HepG2 (cell line): Measurements from ENCODE around the gene KCNJ6. TPM values are rescaled to one million over a fixed set of nuclear protein-coding genes. Genes with fewer than 3 reads are reported as not detected.

Experiments
- ATAC-seq: fragments of 200-7000 bp; cut with Tn5 transposase; 3 replicates; pipeline ENCODE4 v1.9.1; 2020; ENCODE audit warnings: mild to moderate bottlenecking, moderate library complexity
- BruUV-seq: library from RNA; stranded (reverse); fragments of 400-500 nt; replicated peaks from 2 replicates; lab custom pipeline; 2021; lab: Mats Ljungman, UMichigan
- CTCF ChIA-PET: fragments of 300-600 bp; formaldehyde crosslinking; extraction: SDS; loops from one replicate; lab custom pipeline; 2021; ENCODE audit warnings: low total read pairs, inconsistent platforms, low intra/inter-chr PET ratio; lab: Yijun Ruan, JAX
- POLR2A ChIA-PET: fragments of 350-600 bp; sonication (Branson Sonifier 250); formaldehyde crosslinking; loops from one replicate; lab custom pipeline; 2020; ENCODE audit warnings: antibody characterized with exemption, inconsistent platforms; lab: Yijun Ruan, JAX
- DNase-seq: peaks from one replicate; pipeline ENCODE4 v3.0.0-alpha.2; 2015; ENCODE audit warnings: low spot score
- FAIRE-seq: peaks from 3 replicates; lab custom pipeline; 2011; peaks lifted over from hg19 to GRCh38; lab: Jason Lieb, UNC
- H2AFZ ChIP-seq: one replicate; pipeline ENCODE4 v1.6.1; 2011; ENCODE audit warnings: low read length, inconsistent platforms
- H3K27ac ChIP-seq: fragments of 300-600 bp; 3 replicates; pipeline ENCODE4 v1.8.0; 2011; ENCODE audit warnings: mixed run types, mild to moderate bottlenecking, mixed read lengths, low read length, inconsistent platforms; ENCODE audit not compliant: insufficient read depth; ENCODE audit errors: extremely low read length
- H3K27me3 ChIP-seq, 2 experiments: fragments of 200-600 bp in 1 of 2; 2 replicates in 1 of 2; 3 replicates in 1 of 2; pipeline versions ENCODE4 v1.6.0 to v1.8.0; 2011; ENCODE audit warnings: low read length in 2 of 2, mild to moderate bottlenecking in 2 of 2, moderate library complexity in 2 of 2, inconsistent platforms in 1 of 2; ENCODE audit not compliant: insufficient read depth in 2 of 2, control insufficient read depth in 1 of 2
- H3K36me3 ChIP-seq, 2 experiments: fragments of 200-600 bp in 1 of 2; replicated peaks in 1 of 2; 2 replicates in 1 of 2; 3 replicates in 1 of 2; pipeline versions ENCODE4 v1.5.1 to v1.8.0; 2011; ENCODE audit warnings: low read length in 2 of 2, inconsistent platforms in 1 of 2; ENCODE audit not compliant: insufficient read depth in 2 of 2, control insufficient read depth in 1 of 2
- H3K4me1 ChIP-seq: 2 replicates; pipeline ENCODE4 v1.5.1; 2012; ENCODE audit warnings: low read length, inconsistent platforms; ENCODE audit not compliant: insufficient read depth
- H3K4me2 ChIP-seq: 2 replicates; pipeline ENCODE4 v1.6.0; 2011; ENCODE audit warnings: low read depth, low read length, inconsistent platforms
- H3K4me3 ChIP-seq, 3 experiments: fragments of 200-600 bp in 1 of 3; sonication (generic), shearing (Covaris generic) in 1 of 3; replicated peaks in 1 of 3; 2 replicates each; pipeline ENCODE4 v1.5.1; 2011 to 2016; ENCODE audit warnings: low read length in 3 of 3, inconsistent platforms in 2 of 3, low read depth in 2 of 3, mild to moderate bottlenecking in 2 of 3, control low read depth in 1 of 3, mixed read lengths in 1 of 3; ENCODE audit not compliant: insufficient read depth in 1 of 3
- H3K79me2 ChIP-seq: one replicate; pipeline ENCODE4 v1.6.1; 2011; ENCODE audit warnings: low read length, inconsistent platforms; ENCODE audit not compliant: insufficient read depth
- H3K9ac ChIP-seq: 2 replicates; pipeline ENCODE4 v1.6.0; 2011; ENCODE audit warnings: mild to moderate bottlenecking, low read depth, low read length, inconsistent platforms; ENCODE audit not compliant: insufficient read depth
- H3K9me3 ChIP-seq: 2 replicates; pipeline ENCODE4 v1.5.1; 2012; ENCODE audit warnings: mild to moderate bottlenecking, low read length
- H4K20me1 ChIP-seq: 2 replicates; pipeline ENCODE4 v1.6.0; 2011; ENCODE audit warnings: inconsistent platforms, mild to moderate bottlenecking, low read length, moderate library complexity; ENCODE audit not compliant: insufficient read depth
- CREM ChIP-seq, 2 experiments: sonication (generic) in 1 of 2; formaldehyde crosslinking in 1 of 2; IDR thresholded peaks; 2 replicates each; pipeline versions ENCODE4 v1.4.0 to v1.6.1; 2016 to 2020; ENCODE audit warnings: antibody characterized with exemption in 1 of 2, mild to moderate bottlenecking in 1 of 2, missing genetic modification reagents in 1 of 2
- EZH2 ChIP-seq: conservative IDR thresholded peaks from 2 replicates; pipeline ENCODE4 v1.6.1; 2012; ENCODE audit warnings: mild to moderate bottlenecking, low read depth, low read length, moderate library complexity
- FOSL2 ChIP-seq: sonication (generic); formaldehyde crosslinking; IDR thresholded peaks from 2 replicates; pipeline ENCODE4 v1.4.0; 2020; ENCODE audit warnings: missing genetic modification reagents
- KLF11 ChIP-seq: IDR thresholded peaks from 2 replicates; pipeline ENCODE4 v1.6.1; 2016; ENCODE audit warnings: missing compliant biosample characterization
- PHF21A ChIP-seq: sonication (generic); formaldehyde crosslinking; IDR thresholded peaks from 2 replicates; pipeline ENCODE4 v1.5.0; 2020; ENCODE audit warnings: mild to moderate bottlenecking, missing genetic modification reagents
- PLRG1 ChIP-seq: fragments of 450-650 bp; conservative IDR thresholded peaks from 2 replicates; pipeline ENCODE4 v1.6.1; 2016
- POLR2A ChIP-seq, 2 experiments: IDR thresholded peaks; 2 replicates each; pipeline ENCODE4 v1.6.1; 2011; ENCODE audit warnings: low read depth in 2 of 2, low read length in 2 of 2, mild to moderate bottlenecking in 1 of 2, moderate library complexity in 1 of 2; ENCODE audit not compliant: insufficient read depth in 1 of 2
- ZNF441 ChIP-seq: sonication (generic); formaldehyde crosslinking; IDR thresholded peaks from 2 replicates; pipeline ENCODE4 v1.7.0; 2021; ENCODE audit warnings: missing genetic modification reagents, borderline replicate concordance
- ZNF501 ChIP-seq: sonication (generic); formaldehyde crosslinking; IDR thresholded peaks from 2 replicates; pipeline ENCODE4 v1.5.1; 2020; ENCODE audit warnings: mild to moderate bottlenecking, moderate library complexity, missing genetic modification reagents
- ZNF577 ChIP-seq: sonication (generic); formaldehyde crosslinking; IDR thresholded peaks from 2 replicates; pipeline ENCODE4 v1.4.0; 2020; ENCODE audit warnings: mild to moderate bottlenecking, low read depth, missing genetic modification reagents, borderline replicate concordance
- ZNF7 ChIP-seq: IDR thresholded peaks from 2 replicates; pipeline ENCODE4 v1.6.1; 2016; ENCODE audit warnings: missing biosample characterization, missing genetic modification reagents
- ZNF768 ChIP-seq: sonication (generic); formaldehyde crosslinking; IDR thresholded peaks from 2 replicates; pipeline ENCODE4 v1.4.0; 2020; ENCODE audit warnings: missing genetic modification reagents
- in situ Hi-C: cut with HindIII; loops from 2 replicates; pipeline ENCODE4 v1.10.0; 2017; ENCODE audit warnings: low pct_unique_long_range_greater_than_20kb; ENCODE audit not compliant: extremely low pct_ligation_motif_present
- intact Hi-C: fragments of 100-400 bp; cut with micrococcal nuclease; formaldehyde crosslinking; loops from one replicate; pipeline ENCODE4 v1.10.0; 2022; ENCODE audit not compliant: unreplicated experiment
- polyA plus RNA-seq, 8 experiments: library from polyadenylated mRNA; depleted of rRNA in 3 of 8; stranded (reverse) in 7 of 8; unstranded in 1 of 8; fragments of >200 nt; fragmentation: Illumina TruSeq in 4 of 8; extraction: Trizol in 4 of 8; gene quantifications; 2 replicates each; pipeline versions ENCODE4 v1.2.1 to v1.2.3, GENCODE V29; 2011 to 2016; ENCODE audit warnings: low read depth in 4 of 8, missing spikeins in 1 of 8, mixed read lengths in 1 of 8; ENCODE audit not compliant: insufficient read depth in 1 of 8
- total RNA-seq, 5 experiments: library from RNA; depleted of rRNA; stranded (reverse); fragments of >200 nt; fragmentation: Illumina TruSeq; extraction: Trizol; gene quantifications; 2 replicates each; pipeline ENCODE4 v1.2.3, GENCODE V29; 2016; ENCODE audit warnings: low read depth in 1 of 5
- TF ChIP-seq, protein P1 (sequence below): sonication (generic); formaldehyde crosslinking; IDR thresholded peaks from 2 replicates; pipeline ENCODE4 v1.9.0; 2022; ENCODE audit warnings: low read depth, missing genetic modification reagents
- TF ChIP-seq, protein P2 (sequence below): sonication (generic); formaldehyde crosslinking; IDR thresholded peaks from 2 replicates; pipeline ENCODE4 v1.9.0; 2021; ENCODE audit warnings: missing genetic modification reagents, mild to moderate bottlenecking, borderline replicate concordance
- TF ChIP-seq, protein P3 (sequence below): sonication (generic); formaldehyde crosslinking; IDR thresholded peaks from 2 replicates; pipeline ENCODE4 v1.8.0; 2022; ENCODE audit warnings: mild to moderate bottlenecking, missing genetic modification reagents, moderate library complexity
- TF ChIP-seq, protein P4 (sequence below): sonication (generic); formaldehyde crosslinking; IDR thresholded peaks from 2 replicates; pipeline ENCODE4 v1.8.1; 2023; ENCODE audit warnings: mild to moderate bottlenecking, missing genetic modification reagents, borderline replicate concordance
- TF ChIP-seq, protein P5 (sequence below), 2 experiments: IDR thresholded peaks; 2 replicates each; pipeline ENCODE4 v1.6.1; 2011 to 2012; ENCODE audit warnings: low read length in 2 of 2, borderline replicate concordance in 1 of 2, low read depth in 1 of 2, mild to moderate bottlenecking in 1 of 2, moderate library complexity in 1 of 2

The KCNJ6 gene
- total and polyA plus RNA-seq, 2 of the 13 experiments (the other 11 are each of a cell fraction or from before 2014, with no cell fraction given), result not detected

DNA sequence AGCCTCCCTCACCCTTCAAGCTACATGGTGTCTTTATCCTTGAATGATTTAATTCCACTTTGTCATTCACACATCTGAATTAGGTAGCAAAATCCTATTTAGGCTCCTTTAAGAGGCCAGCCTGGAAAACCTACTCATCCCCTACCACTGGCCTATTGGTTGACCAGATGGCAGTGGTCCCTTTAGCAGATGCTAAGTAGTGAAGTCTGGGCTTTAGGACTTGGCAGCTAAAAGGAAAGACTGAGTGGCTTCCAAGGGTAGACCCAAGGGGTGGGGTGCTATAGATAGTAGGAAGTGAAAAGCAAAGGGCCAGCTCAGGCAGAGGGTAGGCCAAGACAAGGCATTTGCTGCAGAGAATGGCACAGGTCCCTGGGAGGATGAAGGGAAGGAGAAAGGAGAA lies 46.6 kb downstream of the KCNJ6 start:
- FAIRE-seq (no peak), DNase-seq (no peak), ATAC-seq (no peak)
- ChIA-PET CTCF (no interaction called here), POLR2A (no interaction called here)
- H3K79me2 ChIP-seq, result no peaks in the 10 kb centered on the region
- no peak overlapping the region for H2AFZ ChIP-seq
- H3K4me2 ChIP-seq, result no peak overlapping the region
- no peaks in the 10 kb centered on the region for H3K36me3 ChIP-seq
- H3K9ac ChIP-seq, result no peak overlapping the region
- intact Hi-C loops, result no loop called here
- in situ Hi-C loops, result no loop called here
- H3K27ac ChIP-seq, result no peak overlapping the region
- H4K20me1 ChIP-seq, result no peaks in the 10 kb centered on the region
- no peaks in the 10 kb centered on the region for H3K9me3 ChIP-seq
- no peak for TF ChIP-seq ZNF441 (CRISPR knock-in tag)
- TF ChIP-seq ZNF577 (CRISPR knock-in tag), result no peak
- no peak for TF ChIP-seq ZNF7 (CRISPR knock-in tag)
- TF ChIP-seq, protein P1, sequence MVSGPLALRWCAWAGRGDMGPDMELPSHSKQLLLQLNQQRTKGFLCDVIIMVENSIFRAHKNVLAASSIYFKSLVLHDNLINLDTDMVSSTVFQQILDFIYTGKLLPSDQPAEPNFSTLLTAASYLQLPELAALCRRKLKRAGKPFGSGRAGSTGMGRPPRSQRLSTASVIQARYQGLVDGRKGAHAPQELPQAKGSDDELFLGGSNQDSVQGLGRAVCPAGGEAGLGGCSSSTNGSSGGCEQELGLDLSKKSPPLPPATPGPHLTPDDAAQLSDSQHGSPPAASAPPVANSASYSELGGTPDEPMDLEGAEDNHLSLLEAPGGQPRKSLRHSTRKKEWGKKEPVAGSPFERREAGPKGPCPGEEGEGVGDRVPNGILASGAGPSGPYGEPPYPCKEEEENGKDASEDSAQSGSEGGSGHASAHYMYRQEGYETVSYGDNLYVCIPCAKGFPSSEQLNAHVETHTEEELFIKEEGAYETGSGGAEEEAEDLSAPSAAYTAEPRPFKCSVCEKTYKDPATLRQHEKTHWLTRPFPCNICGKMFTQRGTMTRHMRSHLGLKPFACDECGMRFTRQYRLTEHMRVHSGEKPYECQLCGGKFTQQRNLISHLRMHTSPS (CRISPR knock-in tag), result no peak
- TF ChIP-seq POLR2A (IDR thresholded peaks at IDR 0.05; ENCODE audit: insufficient read depth in 1 of 2, low read depth in 2 of 2, low read length in 2 of 2), result no peak
- TF ChIP-seq CREM (IDR thresholded peaks at IDR 0.05), result no peak
- TF ChIP-seq CREM (CRISPR knock-in tag; IDR thresholded peaks at IDR 0.05), result no peak
- TF ChIP-seq PHF21A (CRISPR knock-in tag), result no peak
- TF ChIP-seq, protein P2, sequence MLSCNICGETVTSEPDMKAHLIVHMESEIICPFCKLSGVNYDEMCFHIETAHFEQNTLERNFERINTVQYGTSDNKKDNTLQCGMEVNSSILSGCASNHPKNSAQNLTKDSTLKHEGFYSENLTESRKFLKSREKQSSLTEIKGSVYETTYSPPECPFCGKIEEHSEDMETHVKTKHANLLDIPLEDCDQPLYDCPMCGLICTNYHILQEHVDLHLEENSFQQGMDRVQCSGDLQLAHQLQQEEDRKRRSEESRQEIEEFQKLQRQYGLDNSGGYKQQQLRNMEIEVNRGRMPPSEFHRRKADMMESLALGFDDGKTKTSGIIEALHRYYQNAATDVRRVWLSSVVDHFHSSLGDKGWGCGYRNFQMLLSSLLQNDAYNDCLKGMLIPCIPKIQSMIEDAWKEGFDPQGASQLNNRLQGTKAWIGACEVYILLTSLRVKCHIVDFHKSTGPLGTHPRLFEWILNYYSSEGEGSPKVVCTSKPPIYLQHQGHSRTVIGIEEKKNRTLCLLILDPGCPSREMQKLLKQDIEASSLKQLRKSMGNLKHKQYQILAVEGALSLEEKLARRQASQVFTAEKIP, result no peak
- TF ChIP-seq, protein P3, sequence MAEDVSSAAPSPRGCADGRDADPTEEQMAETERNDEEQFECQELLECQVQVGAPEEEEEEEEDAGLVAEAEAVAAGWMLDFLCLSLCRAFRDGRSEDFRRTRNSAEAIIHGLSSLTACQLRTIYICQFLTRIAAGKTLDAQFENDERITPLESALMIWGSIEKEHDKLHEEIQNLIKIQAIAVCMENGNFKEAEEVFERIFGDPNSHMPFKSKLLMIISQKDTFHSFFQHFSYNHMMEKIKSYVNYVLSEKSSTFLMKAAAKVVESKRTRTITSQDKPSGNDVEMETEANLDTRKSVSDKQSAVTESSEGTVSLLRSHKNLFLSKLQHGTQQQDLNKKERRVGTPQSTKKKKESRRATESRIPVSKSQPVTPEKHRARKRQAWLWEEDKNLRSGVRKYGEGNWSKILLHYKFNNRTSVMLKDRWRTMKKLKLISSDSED (CRISPR knock-in tag), result no peak
- TF ChIP-seq ZNF501 (CRISPR knock-in tag), result no peak
- TF ChIP-seq, protein P4, sequence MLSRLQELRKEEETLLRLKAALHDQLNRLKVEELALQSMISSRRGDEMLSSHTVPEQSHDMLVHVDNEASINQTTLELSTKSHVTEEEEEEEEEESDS (CRISPR knock-in tag), result no peak
- no peak for TF ChIP-seq EZH2
- no peak for TF ChIP-seq ZNF768
- TF ChIP-seq PLRG1, result no peak
- TF ChIP-seq KLF11, result no peak
- TF ChIP-seq, protein P5, sequence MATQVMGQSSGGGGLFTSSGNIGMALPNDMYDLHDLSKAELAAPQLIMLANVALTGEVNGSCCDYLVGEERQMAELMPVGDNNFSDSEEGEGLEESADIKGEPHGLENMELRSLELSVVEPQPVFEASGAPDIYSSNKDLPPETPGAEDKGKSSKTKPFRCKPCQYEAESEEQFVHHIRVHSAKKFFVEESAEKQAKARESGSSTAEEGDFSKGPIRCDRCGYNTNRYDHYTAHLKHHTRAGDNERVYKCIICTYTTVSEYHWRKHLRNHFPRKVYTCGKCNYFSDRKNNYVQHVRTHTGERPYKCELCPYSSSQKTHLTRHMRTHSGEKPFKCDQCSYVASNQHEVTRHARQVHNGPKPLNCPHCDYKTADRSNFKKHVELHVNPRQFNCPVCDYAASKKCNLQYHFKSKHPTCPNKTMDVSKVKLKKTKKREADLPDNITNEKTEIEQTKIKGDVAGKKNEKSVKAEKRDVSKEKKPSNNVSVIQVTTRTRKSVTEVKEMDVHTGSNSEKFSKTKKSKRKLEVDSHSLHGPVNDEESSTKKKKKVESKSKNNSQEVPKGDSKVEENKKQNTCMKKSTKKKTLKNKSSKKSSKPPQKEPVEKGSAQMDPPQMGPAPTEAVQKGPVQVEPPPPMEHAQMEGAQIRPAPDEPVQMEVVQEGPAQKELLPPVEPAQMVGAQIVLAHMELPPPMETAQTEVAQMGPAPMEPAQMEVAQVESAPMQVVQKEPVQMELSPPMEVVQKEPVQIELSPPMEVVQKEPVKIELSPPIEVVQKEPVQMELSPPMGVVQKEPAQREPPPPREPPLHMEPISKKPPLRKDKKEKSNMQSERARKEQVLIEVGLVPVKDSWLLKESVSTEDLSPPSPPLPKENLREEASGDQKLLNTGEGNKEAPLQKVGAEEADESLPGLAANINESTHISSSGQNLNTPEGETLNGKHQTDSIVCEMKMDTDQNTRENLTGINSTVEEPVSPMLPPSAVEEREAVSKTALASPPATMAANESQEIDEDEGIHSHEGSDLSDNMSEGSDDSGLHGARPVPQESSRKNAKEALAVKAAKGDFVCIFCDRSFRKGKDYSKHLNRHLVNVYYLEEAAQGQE (IDR thresholded peaks at IDR 0.05; ENCODE audit: borderline replicate concordance in 1 of 2, low read depth in 1 of 2, low read length in 2 of 2), result no peak
- no peak for TF ChIP-seq FOSL2 (CRISPR knock-in tag)
- no peak overlapping the region for H3K4me3 ChIP-seq
- no TSS peak for BruUV-seq
- H3K4me1 ChIP-seq, result no peaks in the 10 kb centered on the region
- H3K27me3 ChIP-seq, result peaks cover 1 to 4% of the 10 kb centered on the region in 2 experiments; a peak in 2 of 5 replicates
